ENCODE results near the gene FAM219B.
A peak's percentile ranks its signal among the peaks of the same experiment; 100 is the strongest.

FAM219B gene, protein sequence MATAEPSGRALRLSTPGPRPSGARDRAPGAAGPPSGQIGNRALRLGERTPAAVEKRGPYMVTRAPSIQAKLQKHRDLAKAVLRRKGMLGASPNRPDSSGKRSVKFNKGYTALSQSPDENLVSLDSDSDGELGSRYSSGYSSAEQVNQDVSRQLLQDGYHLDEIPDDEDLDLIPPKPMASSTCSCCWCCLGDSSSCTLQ

DNA sequence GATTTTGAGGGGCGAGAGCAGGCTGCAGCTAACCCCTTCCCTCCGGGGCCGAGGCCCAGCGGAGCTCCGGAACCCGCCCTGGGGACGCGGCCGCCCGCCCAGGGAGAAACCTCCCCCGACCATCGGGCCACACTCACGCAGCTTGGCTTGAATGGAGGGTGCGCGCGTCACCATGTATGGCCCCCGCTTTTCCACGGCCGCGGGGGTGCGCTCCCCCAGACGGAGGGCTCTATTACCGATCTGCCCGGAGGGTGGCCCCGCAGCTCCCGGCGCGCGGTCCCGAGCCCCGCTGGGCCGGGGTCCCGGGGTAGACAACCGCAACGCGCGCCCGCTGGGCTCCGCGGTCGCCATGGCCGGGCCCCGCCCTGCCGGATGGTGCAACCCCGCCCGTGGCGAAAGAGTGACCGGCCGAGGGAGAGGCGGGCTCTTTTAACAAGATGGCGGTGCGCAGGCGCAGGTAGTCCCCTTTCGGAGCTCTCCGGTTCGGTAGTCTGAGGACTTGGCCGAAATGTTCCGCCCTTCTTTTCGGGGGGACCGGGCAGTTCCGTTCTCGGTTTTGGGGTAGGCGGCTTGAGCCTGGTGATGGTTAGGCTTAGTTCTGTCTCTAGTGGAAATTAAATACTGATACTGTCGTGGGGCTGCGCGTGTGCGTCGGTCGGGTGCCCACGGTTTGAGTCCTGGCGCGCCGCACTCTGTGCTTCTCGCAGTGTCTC lies at the start of gene FAM219B:
Gene FAM219B (minus strand): TSS at position 402 of the 713 bp plus-strand sequence. CDS start 51 bp downstream, at position 351.
- TF ChIP-seq, protein P1, sequence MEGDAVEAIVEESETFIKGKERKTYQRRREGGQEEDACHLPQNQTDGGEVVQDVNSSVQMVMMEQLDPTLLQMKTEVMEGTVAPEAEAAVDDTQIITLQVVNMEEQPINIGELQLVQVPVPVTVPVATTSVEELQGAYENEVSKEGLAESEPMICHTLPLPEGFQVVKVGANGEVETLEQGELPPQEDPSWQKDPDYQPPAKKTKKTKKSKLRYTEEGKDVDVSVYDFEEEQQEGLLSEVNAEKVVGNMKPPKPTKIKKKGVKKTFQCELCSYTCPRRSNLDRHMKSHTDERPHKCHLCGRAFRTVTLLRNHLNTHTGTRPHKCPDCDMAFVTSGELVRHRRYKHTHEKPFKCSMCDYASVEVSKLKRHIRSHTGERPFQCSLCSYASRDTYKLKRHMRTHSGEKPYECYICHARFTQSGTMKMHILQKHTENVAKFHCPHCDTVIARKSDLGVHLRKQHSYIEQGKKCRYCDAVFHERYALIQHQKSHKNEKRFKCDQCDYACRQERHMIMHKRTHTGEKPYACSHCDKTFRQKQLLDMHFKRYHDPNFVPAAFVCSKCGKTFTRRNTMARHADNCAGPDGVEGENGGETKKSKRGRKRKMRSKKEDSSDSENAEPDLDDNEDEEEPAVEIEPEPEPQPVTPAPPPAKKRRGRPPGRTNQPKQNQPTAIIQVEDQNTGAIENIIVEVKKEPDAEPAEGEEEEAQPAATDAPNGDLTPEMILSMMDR (IDR thresholded peaks at IDR 0.05; ENCODE audit: poor library complexity, severe bottlenecking), result no peak
- peaks cover 4% of the 10 kb centered on the region for H3K4me1 ChIP-seq (ENCODE audit: insufficient read depth, poor library complexity, severe bottlenecking)
- H3K9me3 ChIP-seq (ENCODE audit: severe bottlenecking), result no peaks in the 10 kb centered on the region
- peak; percentile 98 for DNase-seq (ENCODE audit: low spot score)
- H3K27me3 ChIP-seq (ENCODE audit: insufficient read depth, poor library complexity, severe bottlenecking), result no peaks in the 10 kb centered on the region
- peak within 1 kb of the TSS; percentile 55 for H3K27ac ChIP-seq (ENCODE audit: poor library complexity, severe bottlenecking)
- H3K4me3 ChIP-seq (ENCODE audit: severe bottlenecking), result peak within 1 kb of the TSS; percentile 94
- peaks cover 34% of the 10 kb centered on the region for H3K36me3 ChIP-seq (ENCODE audit: low read depth)
- ATAC-seq (ENCODE audit: low read depth), result peak; percentile 89

DNA sequence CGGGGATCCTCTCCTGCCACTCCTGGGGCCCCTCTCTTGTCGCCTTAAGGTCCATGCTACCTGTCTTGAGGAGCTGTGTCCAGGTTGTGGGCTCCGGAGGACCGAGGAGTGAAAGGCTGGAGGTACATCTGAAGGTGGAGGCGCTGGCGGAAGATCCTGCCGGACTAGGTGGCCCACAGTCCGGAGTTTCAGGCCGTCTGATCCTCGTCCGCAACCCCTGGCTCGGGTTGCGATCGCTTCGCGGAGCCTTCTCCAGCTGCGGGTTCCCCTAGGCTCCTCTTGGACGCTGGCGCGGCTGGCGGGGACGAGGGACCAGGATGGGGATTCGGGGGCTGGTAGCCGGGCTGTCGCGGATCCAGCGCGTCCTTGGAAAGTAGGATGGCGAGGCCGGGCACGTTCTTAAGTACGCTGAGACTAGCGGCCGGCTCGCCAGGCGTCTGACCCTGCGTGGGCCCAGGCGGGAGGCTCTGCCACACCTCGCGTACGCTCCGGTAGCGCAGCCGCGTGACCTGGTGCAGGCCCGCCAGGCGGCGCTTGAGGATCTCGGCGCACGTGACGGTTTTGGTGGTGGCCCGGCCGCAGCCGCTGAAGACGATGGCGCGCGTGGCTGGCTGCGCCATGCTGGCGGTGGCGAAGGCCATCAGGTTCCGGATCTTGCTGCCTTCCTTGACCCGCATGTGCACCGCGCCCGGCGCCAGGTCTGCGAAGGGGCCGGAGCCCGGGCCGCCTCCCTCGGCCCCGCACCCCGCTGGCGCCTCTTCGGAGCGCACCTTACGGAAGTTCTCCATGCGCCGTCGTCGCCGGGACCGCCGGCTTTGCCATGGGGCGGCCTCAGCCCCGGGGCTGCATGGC lies 49.4 kb upstream of the FAM219B start:
- Histone ChIP-seq H3K36me3 (ENCODE audit: low read depth) (no peaks in the 10 kb centered on the region), H3K27ac (ENCODE audit: poor library complexity, severe bottlenecking) (peak overlapping the region; percentile 61), H3K4me1 (ENCODE audit: insufficient read depth, poor library complexity, severe bottlenecking) (peaks cover 20% of the 10 kb centered on the region), H3K9me3 (ENCODE audit: severe bottlenecking) (no peaks in the 10 kb centered on the region), H3K4me3 (ENCODE audit: severe bottlenecking) (peak overlapping the region; percentile 40), H3K27me3 (ENCODE audit: insufficient read depth, poor library complexity, severe bottlenecking) (no peaks in the 10 kb centered on the region)
- peak; percentile 87 for DNase-seq (ENCODE audit: low spot score)
- TF ChIP-seq, protein P1 (IDR thresholded peaks at IDR 0.05; ENCODE audit: poor library complexity, severe bottlenecking), result peak; percentile 76
- peak; percentile 30 for ATAC-seq (ENCODE audit: low read depth)

DNA sequence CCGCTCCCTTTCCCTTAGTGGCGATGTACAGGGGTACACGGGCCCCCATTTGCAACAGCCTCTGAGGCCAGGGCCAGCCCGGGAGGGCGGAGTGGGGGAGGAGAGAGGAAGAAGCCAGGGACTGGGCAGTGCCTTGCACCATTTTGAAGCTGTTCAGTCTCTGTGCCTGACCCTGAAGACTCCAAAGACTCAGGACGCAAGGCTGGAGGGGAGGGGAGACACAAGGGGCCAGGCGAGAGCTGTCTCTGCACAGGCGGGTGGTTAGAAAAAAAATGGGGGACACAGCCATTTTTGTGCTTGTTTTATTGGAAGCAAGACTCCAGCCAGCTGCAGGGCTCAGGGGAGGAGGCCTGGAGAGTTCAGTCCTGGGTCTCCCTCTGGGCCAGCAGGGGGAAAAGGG lies 48.4 kb upstream of the FAM219B start:
- TF ChIP-seq, protein P1 (IDR thresholded peaks at IDR 0.05; ENCODE audit: poor library complexity, severe bottlenecking), result no peak
- H3K9me3 ChIP-seq (ENCODE audit: severe bottlenecking), result no peaks in the 10 kb centered on the region
- H3K4me1 ChIP-seq (ENCODE audit: insufficient read depth, poor library complexity, severe bottlenecking), result peaks cover 20% of the 10 kb centered on the region
- H3K4me3 ChIP-seq (ENCODE audit: severe bottlenecking), result peak overlapping the region; percentile 40
- no peaks in the 10 kb centered on the region for H3K36me3 ChIP-seq (ENCODE audit: low read depth)
- no peaks in the 10 kb centered on the region for H3K27me3 ChIP-seq (ENCODE audit: insufficient read depth, poor library complexity, severe bottlenecking)
- ATAC-seq (ENCODE audit: low read depth), result no peak
- H3K27ac ChIP-seq (ENCODE audit: poor library complexity, severe bottlenecking), result no peak overlapping the region
- DNase-seq (ENCODE audit: low spot score), result no peak

DNA sequence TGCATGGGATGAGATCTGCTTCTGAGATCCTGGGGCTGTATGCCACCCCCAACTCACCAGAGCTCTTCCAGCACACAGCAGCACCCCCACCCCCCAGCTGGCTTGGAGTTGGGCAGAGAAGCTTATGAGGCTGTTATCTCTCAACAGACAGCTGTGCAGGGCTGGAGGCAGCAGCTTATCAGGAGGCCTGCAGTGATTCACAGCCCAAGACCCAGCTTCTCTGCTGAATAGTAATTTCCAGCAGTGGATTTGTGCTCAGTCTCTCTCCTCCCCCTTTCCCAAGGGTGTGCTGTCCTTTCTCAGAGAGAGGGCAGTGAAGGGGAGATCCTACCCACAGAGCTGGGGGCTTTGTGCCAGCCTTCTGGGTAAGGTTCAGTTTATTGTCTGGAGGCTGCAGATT lies 47.9 kb upstream of the FAM219B start:
- TF ChIP-seq, protein P1 (IDR thresholded peaks at IDR 0.05; ENCODE audit: poor library complexity, severe bottlenecking), result no peak
- H3K4me1 ChIP-seq (ENCODE audit: insufficient read depth, poor library complexity, severe bottlenecking), result peaks cover 20% of the 10 kb centered on the region
- H3K36me3 ChIP-seq (ENCODE audit: low read depth), result no peaks in the 10 kb centered on the region
- ATAC-seq (ENCODE audit: low read depth) (no peak), DNase-seq (ENCODE audit: low spot score) (no peak)
- no peaks in the 10 kb centered on the region for H3K27me3 ChIP-seq (ENCODE audit: insufficient read depth, poor library complexity, severe bottlenecking)
- H3K27ac ChIP-seq (ENCODE audit: poor library complexity, severe bottlenecking), result no peak overlapping the region
- H3K9me3 ChIP-seq (ENCODE audit: severe bottlenecking), result no peaks in the 10 kb centered on the region
- no peak overlapping the region for H3K4me3 ChIP-seq (ENCODE audit: severe bottlenecking)
